Transverse colon (tissue), 4 donors: Measurements from ENCODE around the gene SLC9A1.

ENCODE experiments used
- CTCF ChIP-seq, 5 experiments: fragments of 200-600 bp in 3 of 5; fragments of 450-650 bp in 2 of 5; sonication (generic) in 3 of 5; IDR thresholded peaks; 1 replicate in 2 of 5; 2 replicates in 3 of 5; pipeline ENCODE4 v1.5.1; 2016 to 2017; ENCODE audit warnings: antibody characterized with exemption in 5 of 5, inconsistent platforms in 3 of 5, mild to moderate bottlenecking in 2 of 5, moderate library complexity in 1 of 5
- EP300 ChIP-seq: sonication (generic); formaldehyde crosslinking; IDR thresholded peaks from one replicate; pipeline ENCODE4 v1.6.1; 2017; ENCODE audit warnings: antibody characterized with exemption, low read depth
- POLR2A ChIP-seq: fragments of 450-650 bp; IDR thresholded peaks from one replicate; pipeline ENCODE4 v1.6.1; 2016; ENCODE audit warnings: antibody characterized with exemption, mild to moderate bottlenecking, moderate library complexity
- POLR2AphosphoS5 ChIP-seq, 3 donors: sonication (generic); formaldehyde crosslinking; IDR thresholded peaks; one replicate each; pipeline ENCODE4 v1.6.1; 2016; ENCODE audit warnings: antibody characterized with exemption in 3 of 3

- TF ChIP-seq CTCF (IDR thresholded peaks at IDR 0.05) (no peak), POLR2AphosphoS5 (IDR thresholded peaks at IDR 0.05) (no peak), EP300 (no peak), POLR2A (no peak)
These were observed 55.2 kb downstream of the SLC9A1 start for GRCh38 chr1:27099587-27100334.
